GM23248 (cell line): ENCODE results near the gene AGO1.

Source experiments
- EZH2 ChIP-seq: fragments of 200-600 bp; sonication (generic); IDR thresholded peaks from 2 replicates; pipeline ENCODE4 v1.6.1; 2018; ENCODE audit warnings: antibody characterized with exemption, mild to moderate bottlenecking; ENCODE audit not compliant: insufficient read depth, poor library complexity, severe bottlenecking
- EZH2phosphoT487 ChIP-seq: fragments of 200-600 bp; sonication (generic); IDR thresholded peaks from 2 replicates; pipeline ENCODE4 v1.6.1; 2018; ENCODE audit warnings: antibody characterized with exemption, moderate library complexity, mild to moderate bottlenecking, low read depth; ENCODE audit not compliant: insufficient read depth

DNA sequence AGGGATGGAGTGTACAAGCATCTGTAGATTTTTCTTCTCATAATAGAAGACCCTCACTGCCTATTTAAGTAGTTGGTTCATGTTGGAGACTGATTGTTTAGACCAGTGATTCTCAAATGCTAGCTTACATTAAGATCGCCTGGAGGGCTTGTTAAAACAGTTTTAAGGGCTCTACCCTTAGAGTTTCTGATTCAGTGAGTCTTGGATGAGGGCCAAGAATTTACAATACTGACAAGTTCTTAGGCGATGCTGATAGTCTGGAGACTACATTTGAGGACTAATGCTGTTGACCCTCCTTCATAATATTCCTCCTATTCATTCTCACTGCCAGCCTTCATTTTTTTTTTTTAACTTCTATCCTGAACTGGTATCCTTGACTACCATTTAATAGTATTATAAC is 32.7 kb downstream of the AGO1 start:
- TF ChIP-seq EZH2 (no peak), EZH2phosphoT487 (no peak)
